ENCODE data around the gene RTL1.

The RTL1 gene

GRCh38 chr14:100846309-100846859 lies 57.1 kb downstream of the RTL1 start:
- Histone ChIP-seq H3K27me3 (replicated peaks in 2 of 5; ENCODE audit: control insufficient read depth in 4 of 5, insufficient read depth in 5 of 5, low read length in 4 of 5) (no peaks in the 10 kb centered on the region), H3K36me3 (ENCODE audit: control insufficient read depth in 4 of 4, insufficient read depth in 4 of 4, low read length in 3 of 4) (no peaks in the 10 kb centered on the region), H3K27ac (ENCODE audit: insufficient read depth in 1 of 2, low read depth in 1 of 2, low read length in 2 of 2, poor library complexity in 1 of 2, severe bottlenecking in 2 of 2) (no peak overlapping the region), H3K4me3 (ENCODE audit: control insufficient read depth in 1 of 7, extremely low read depth in 1 of 7, insufficient read depth in 4 of 7, low read depth in 2 of 7, low read length in 6 of 7) (no peak overlapping the region), H3K4me1 (ENCODE audit: control extremely low read depth in 1 of 4, control insufficient read depth in 4 of 4, insufficient read depth in 4 of 4, low read length in 3 of 4) (peaks cover 5 to 23% (median 8%) of the 10 kb centered on the region in 4 experiments), H3K9me3 (ENCODE audit: control extremely low read depth in 1 of 5, control insufficient read depth in 4 of 5, insufficient read depth in 2 of 5, low read depth in 1 of 5, low read length in 4 of 5) (no peaks in the 10 kb centered on the region)
- CTCF ChIA-PET = no interaction called here
- POLR2A ChIA-PET = no interaction called here
- DNase-seq = no peak
- 98% methylated on average over 7 of the region's 8 CpGs for WGBS (ENCODE audit: insufficient coverage)

- no peak for DNase-seq
- ChIA-PET CTCF (no interaction called here), POLR2A (no interaction called here)
- H3K27ac ChIP-seq (ENCODE audit: insufficient read depth in 1 of 2, low read depth in 1 of 2, low read length in 2 of 2, poor library complexity in 1 of 2, severe bottlenecking in 2 of 2) = no peak overlapping the region
- 97% methylated on average over 17 of the region's 17 CpGs for WGBS (ENCODE audit: insufficient coverage)
- H3K36me3 ChIP-seq (ENCODE audit: control insufficient read depth in 4 of 4, insufficient read depth in 4 of 4, low read length in 3 of 4) = no peaks in the 10 kb centered on the region
- no peaks in the 10 kb centered on the region for H3K9me3 ChIP-seq (ENCODE audit: control extremely low read depth in 1 of 5, control insufficient read depth in 4 of 5, insufficient read depth in 2 of 5, low read depth in 1 of 5, low read length in 4 of 5)
- H3K4me1 ChIP-seq (ENCODE audit: control extremely low read depth in 1 of 4, control insufficient read depth in 4 of 4, insufficient read depth in 4 of 4, low read length in 3 of 4) = peaks cover 2 to 23% (median 8%) of the 10 kb centered on the region in 4 experiments
- H3K4me3 ChIP-seq (ENCODE audit: control insufficient read depth in 1 of 7, extremely low read depth in 1 of 7, insufficient read depth in 4 of 7, low read depth in 2 of 7, low read length in 6 of 7) = no peak overlapping the region
- no peaks in the 10 kb centered on the region for H3K27me3 ChIP-seq (replicated peaks in 2 of 5; ENCODE audit: control insufficient read depth in 4 of 5, insufficient read depth in 5 of 5, low read length in 4 of 5)
Observed at GRCh38 chr14:100845341-100845740, 58.2 kb downstream of the RTL1 start.

GRCh38 chr14:100844846-100845245 lies 58.7 kb downstream of the RTL1 start:
- H3K27ac ChIP-seq (ENCODE audit: insufficient read depth in 1 of 2, low read depth in 1 of 2, low read length in 2 of 2, poor library complexity in 1 of 2, severe bottlenecking in 2 of 2) = no peak overlapping the region
- WGBS (ENCODE audit: insufficient coverage) = 97% methylated on average over 9 of the region's 13 CpGs
- no peaks in the 10 kb centered on the region for H3K36me3 ChIP-seq (ENCODE audit: control insufficient read depth in 4 of 4, insufficient read depth in 4 of 4, low read length in 3 of 4)
- H3K4me1 ChIP-seq (ENCODE audit: control extremely low read depth in 1 of 4, control insufficient read depth in 4 of 4, insufficient read depth in 4 of 4, low read length in 3 of 4) = peaks cover 2 to 23% (median 8%) of the 10 kb centered on the region in 4 experiments
- ChIA-PET POLR2A (no interaction called here), CTCF (no interaction called here)
- no peaks in the 10 kb centered on the region for H3K9me3 ChIP-seq (ENCODE audit: control extremely low read depth in 1 of 5, control insufficient read depth in 4 of 5, insufficient read depth in 2 of 5, low read depth in 1 of 5, low read length in 4 of 5)
- no peak overlapping the region for H3K4me3 ChIP-seq (ENCODE audit: control insufficient read depth in 1 of 7, extremely low read depth in 1 of 7, insufficient read depth in 4 of 7, low read depth in 2 of 7, low read length in 6 of 7)
- no peaks in the 10 kb centered on the region for H3K27me3 ChIP-seq (replicated peaks in 2 of 5; ENCODE audit: control insufficient read depth in 4 of 5, insufficient read depth in 5 of 5, low read length in 4 of 5)
- DNase-seq = no peak

- Histone ChIP-seq H3K4me3 (ENCODE audit: control insufficient read depth in 1 of 7, extremely low read depth in 1 of 7, insufficient read depth in 4 of 7, low read depth in 2 of 7, low read length in 6 of 7) (no peak overlapping the region), H3K27me3 (replicated peaks in 2 of 5; ENCODE audit: control insufficient read depth in 4 of 5, insufficient read depth in 5 of 5, low read length in 4 of 5) (no peaks in the 10 kb centered on the region), H3K4me1 (ENCODE audit: control extremely low read depth in 1 of 4, control insufficient read depth in 4 of 4, insufficient read depth in 4 of 4, low read length in 3 of 4) (peaks cover 2 to 20% (median 7%) of the 10 kb centered on the region in 4 experiments), H3K27ac (ENCODE audit: insufficient read depth in 1 of 2, low read depth in 1 of 2, low read length in 2 of 2, poor library complexity in 1 of 2, severe bottlenecking in 2 of 2) (no peak overlapping the region), H3K9me3 (ENCODE audit: control extremely low read depth in 1 of 5, control insufficient read depth in 4 of 5, insufficient read depth in 2 of 5, low read depth in 1 of 5, low read length in 4 of 5) (no peaks in the 10 kb centered on the region), H3K36me3 (ENCODE audit: control insufficient read depth in 4 of 4, insufficient read depth in 4 of 4, low read length in 3 of 4) (no peaks in the 10 kb centered on the region)
- CTCF ChIA-PET = no interaction called here
- 88% methylated on average over 8 of the region's 9 CpGs for WGBS (ENCODE audit: insufficient coverage)
- POLR2A ChIA-PET = no interaction called here
- no peak for DNase-seq
Observed at GRCh38 chr14:100844421-100844820, 59.1 kb downstream of the RTL1 start.

GRCh38 chr14:100844082-100844408 lies 59.5 kb downstream of the RTL1 start:
- WGBS (ENCODE audit: insufficient coverage) = 92% methylated on average over 3 of the region's 4 CpGs
- no peaks in the 10 kb centered on the region for H3K9me3 ChIP-seq (ENCODE audit: control extremely low read depth in 1 of 5, control insufficient read depth in 4 of 5, insufficient read depth in 2 of 5, low read depth in 1 of 5, low read length in 4 of 5)
- no peak overlapping the region for H3K27ac ChIP-seq (ENCODE audit: insufficient read depth in 1 of 2, low read depth in 1 of 2, low read length in 2 of 2, poor library complexity in 1 of 2, severe bottlenecking in 2 of 2)
- peaks cover 0 to 17% (median 4%) of the 10 kb centered on the region in 4 experiments for H3K4me1 ChIP-seq (ENCODE audit: control extremely low read depth in 1 of 4, control insufficient read depth in 4 of 4, insufficient read depth in 4 of 4, low read length in 3 of 4)
- no peaks in the 10 kb centered on the region for H3K36me3 ChIP-seq (ENCODE audit: control insufficient read depth in 4 of 4, insufficient read depth in 4 of 4, low read length in 3 of 4)
- no peaks in the 10 kb centered on the region for H3K27me3 ChIP-seq (replicated peaks in 2 of 5; ENCODE audit: control insufficient read depth in 4 of 5, insufficient read depth in 5 of 5, low read length in 4 of 5)
- H3K4me3 ChIP-seq (ENCODE audit: control insufficient read depth in 1 of 7, extremely low read depth in 1 of 7, insufficient read depth in 4 of 7, low read depth in 2 of 7, low read length in 6 of 7) = no peak overlapping the region
- ChIA-PET POLR2A (no interaction called here), CTCF (no interaction called here)
- DNase-seq = no peak

- ChIA-PET POLR2A (interaction anchor here (0.7 kb wide), 1 partner anchor 22 kb away, joined by 3 read pairs; no protein-coding TSS in a partner anchor), CTCF (interaction anchor here (0.9 to 2.3 kb wide), 3 partner anchors 8 to 180 kb away, joined by 3 to 14 read pairs (median 7); no protein-coding TSS in a partner anchor)
- no peak for DNase-seq
- H3K4me3 ChIP-seq (ENCODE audit: control insufficient read depth in 1 of 7, extremely low read depth in 1 of 7, insufficient read depth in 4 of 7, low read depth in 2 of 7, low read length in 6 of 7) = no peak overlapping the region
- no peaks in the 10 kb centered on the region for H3K9me3 ChIP-seq (ENCODE audit: control extremely low read depth in 1 of 5, control insufficient read depth in 4 of 5, insufficient read depth in 2 of 5, low read depth in 1 of 5, low read length in 4 of 5)
- H3K27me3 ChIP-seq (replicated peaks in 2 of 5; ENCODE audit: control insufficient read depth in 4 of 5, insufficient read depth in 5 of 5, low read length in 4 of 5) = no peaks in the 10 kb centered on the region
- peaks cover 0 to 13% (median 2%) of the 10 kb centered on the region in 4 experiments for H3K4me1 ChIP-seq (ENCODE audit: control extremely low read depth in 1 of 4, control insufficient read depth in 4 of 4, insufficient read depth in 4 of 4, low read length in 3 of 4)
- WGBS (ENCODE audit: insufficient coverage) = 92% methylated on average over 8 of the region's 8 CpGs
- H3K36me3 ChIP-seq (ENCODE audit: control insufficient read depth in 4 of 4, insufficient read depth in 4 of 4, low read length in 3 of 4) = no peaks in the 10 kb centered on the region
- H3K27ac ChIP-seq (ENCODE audit: insufficient read depth in 1 of 2, low read depth in 1 of 2, low read length in 2 of 2, poor library complexity in 1 of 2, severe bottlenecking in 2 of 2) = no peak overlapping the region
Observed at GRCh38 chr14:100842799-100843198, 60.7 kb downstream of the RTL1 start.

GRCh38 chr14:100841761-100842403 lies 61.6 kb downstream of the RTL1 start:
- WGBS (ENCODE audit: insufficient coverage) = 77% methylated on average over 12 of the region's 15 CpGs
- H3K36me3 ChIP-seq (ENCODE audit: control insufficient read depth in 4 of 4, insufficient read depth in 4 of 4, low read length in 3 of 4) = no peaks in the 10 kb centered on the region
- ChIA-PET POLR2A (no interaction called here), CTCF (interaction anchor here (2.0 to 2.3 kb wide), 2 partner anchors 9 to 11 kb away, joined by 7 to 14 read pairs; no protein-coding TSS in a partner anchor)
- H3K4me3 ChIP-seq (ENCODE audit: control insufficient read depth in 1 of 7, extremely low read depth in 1 of 7, insufficient read depth in 4 of 7, low read depth in 2 of 7, low read length in 6 of 7) = no peak overlapping the region
- no peaks in the 10 kb centered on the region for H3K27me3 ChIP-seq (replicated peaks in 2 of 5; ENCODE audit: control insufficient read depth in 4 of 5, insufficient read depth in 5 of 5, low read length in 4 of 5)
- no peak overlapping the region for H3K27ac ChIP-seq (ENCODE audit: insufficient read depth in 1 of 2, low read depth in 1 of 2, low read length in 2 of 2, poor library complexity in 1 of 2, severe bottlenecking in 2 of 2)
- H3K4me1 ChIP-seq (ENCODE audit: control extremely low read depth in 1 of 4, control insufficient read depth in 4 of 4, insufficient read depth in 4 of 4, low read length in 3 of 4) = peaks cover 0 to 13% (median 2%) of the 10 kb centered on the region in 4 experiments
- no peaks in the 10 kb centered on the region for H3K9me3 ChIP-seq (ENCODE audit: control extremely low read depth in 1 of 5, control insufficient read depth in 4 of 5, insufficient read depth in 2 of 5, low read depth in 1 of 5, low read length in 4 of 5)
- no peak for DNase-seq

Measured in common myeloid progenitor, CD34-positive (primary cell).